MV-4-11 (cell line): ENCODE data around the gene MFSD6L.

Experiments
- DNase-seq: peaks from one replicate; lab custom pipeline; 2025; lab: John Stamatoyannopoulos, UW

Gene MFSD6L

GRCh38 chr17:8793649-8794048 lies 5.5 kb downstream of the MFSD6L start:
- DNase-seq = peak; percentile 85

- no peak for DNase-seq
Measured at GRCh38 chr17:8792646-8793045, 6.5 kb downstream of the MFSD6L start.

GRCh38 chr17:8791910-8792270 lies 7.3 kb downstream of the MFSD6L start:
- DNase-seq = peak; percentile 77

- no peak for DNase-seq
Measured at GRCh38 chr17:8791248-8791909, 7.8 kb downstream of the MFSD6L start.

- no peak for DNase-seq
Measured at GRCh38 chr17:8789743-8790142, 9.4 kb downstream of the MFSD6L start.

- DNase-seq = no peak
Measured at GRCh38 chr17:8788998-8789397, 10.2 kb downstream of the MFSD6L start.

GRCh38 chr17:8785547-8786413 lies 13.4 kb downstream of the MFSD6L start:
- DNase-seq = peak; percentile 33

GRCh38 chr17:8782176-8782575 lies 17.0 kb downstream of the MFSD6L start:
- DNase-seq = no peak

- peak; percentile 56 for DNase-seq
Measured at GRCh38 chr17:8781776-8782175, 17.4 kb downstream of the MFSD6L start.

GRCh38 chr17:8776881-8777280 lies 22.3 kb downstream of the MFSD6L start:
- peak; percentile 69 for DNase-seq

GRCh38 chr17:8776248-8776647 lies 22.9 kb downstream of the MFSD6L start:
- no peak for DNase-seq

- DNase-seq = peak; percentile 28
Measured at GRCh38 chr17:8766731-8767130, 32.4 kb downstream of the MFSD6L start.

GRCh38 chr17:8762012-8762411 lies 37.2 kb downstream of the MFSD6L start:
- no peak for DNase-seq

- no peak for DNase-seq
Measured at GRCh38 chr17:8758137-8758596, 41.0 kb downstream of the MFSD6L start, which contains the start of gene SPDYE4. Gene SPDYE4 (minus strand): TSS chr17:8758546. CDS start chr17:8758382, 164 bp downstream.

GRCh38 chr17:8757189-8757588 lies 42.0 kb downstream of the MFSD6L start:
- no peak for DNase-seq

GRCh38 chr17:8755590-8756255 lies 43.4 kb downstream of the MFSD6L start:
- no peak for DNase-seq

GRCh38 chr17:8754890-8755289 lies 44.3 kb downstream of the MFSD6L start:
- DNase-seq = no peak

GRCh38 chr17:8753976-8754440 lies 45.2 kb downstream of the MFSD6L start:
- peak; percentile 23 for DNase-seq

GRCh38 chr17:8753136-8753975 lies 45.8 kb downstream of the MFSD6L start:
- DNase-seq = no peak

- no peak for DNase-seq
Measured at GRCh38 chr17:8749616-8750015, 49.5 kb downstream of the MFSD6L start.

GRCh38 chr17:8747742-8748141 lies 51.4 kb downstream of the MFSD6L start:
- no peak for DNase-seq
